ENCODE results near the gene HECW1.
"Not testable (repeated sequence)": the region's sequence is repeated elsewhere in the genome, so short reads cannot be mapped to it uniquely, and the experiment has no call there.

HECW1 gene

DNA sequence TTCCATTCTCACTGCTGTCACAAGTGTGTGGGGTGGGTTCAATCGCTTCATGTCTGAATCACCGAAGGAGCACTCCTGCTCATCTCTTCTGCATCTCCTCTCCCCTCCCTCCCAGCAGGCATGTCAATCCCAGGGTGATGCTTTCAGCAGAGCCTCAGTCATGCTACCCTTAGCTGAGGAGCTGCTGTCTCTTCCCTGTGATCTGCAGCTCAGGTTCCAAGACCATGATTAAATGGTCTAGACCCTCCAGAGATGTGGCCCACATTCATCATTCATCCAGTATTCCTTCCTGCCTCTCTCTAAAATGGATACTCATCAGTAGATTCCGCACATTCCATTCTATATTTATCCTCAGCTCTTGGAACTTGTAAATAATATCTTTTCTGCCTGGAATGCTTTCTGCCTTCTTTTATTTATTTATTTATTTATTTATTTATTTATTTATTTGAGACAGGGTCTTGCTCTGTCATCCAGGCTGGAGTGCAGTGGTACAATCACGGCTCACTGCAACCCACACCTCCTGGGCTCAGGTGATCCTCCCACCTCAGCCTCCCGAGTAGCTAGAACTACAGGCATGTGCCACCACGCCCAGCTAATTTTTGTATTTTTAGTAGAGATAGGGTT lies 24.8 kb downstream of the HECW1 start:
- H3K27ac ChIP-seq (ENCODE audit: extremely low read depth, low read depth, low read length); POLR2A ChIA-PET; H3K4me1 ChIP-seq (ENCODE audit: control insufficient read depth, insufficient read depth, low read length); H3K36me3 ChIP-seq (ENCODE audit: control insufficient read depth in 2 of 2, insufficient read depth in 1 of 2, low read length in 2 of 2); H3K9me3 ChIP-seq (ENCODE audit: control insufficient read depth, insufficient read depth, low read depth, low read length); H3K4me3 ChIP-seq (ENCODE audit: low read depth, low read length): not testable (repeated sequence)
- CTCF ChIA-PET: interaction anchor here (0.6 to 0.8 kb wide), 2 partner anchors 32 to 196 kb away, joined by 3 to 4 read pairs; no protein-coding TSS in a partner anchor
- TF ChIP-seq ZFP3 (tag by site-specific recombination; IDR thresholded peaks at IDR 0.05; ENCODE audit: low read depth) (0 out of 2 replicates have a peak, but pooled peaks have one; percentile 24), ZNF433 (tag by site-specific recombination; IDR thresholded peaks at IDR 0.05; ENCODE audit: low read depth) (peak; percentile 56; the same call in 1 of the 2 replicates), ZNF426 (tag by site-specific recombination; IDR thresholded peaks at IDR 0.05) (peak; percentile 82), ZBTB8A (tag by site-specific recombination; IDR thresholded peaks at IDR 0.05) (peak; percentile 67), ZNF518A (tag by site-specific recombination; conservative IDR thresholded peaks at IDR 0.05; ENCODE audit: low read depth) (peak; percentile 88), ZNF555 (tag by site-specific recombination; conservative IDR thresholded peaks at IDR 0.05) (peak; percentile 73), ZNF623 (tag by site-specific recombination; IDR thresholded peaks at IDR 0.05) (peak; percentile 70), ZNF140 (tag by site-specific recombination; IDR thresholded peaks at IDR 0.05) (peak; percentile 71), ZBTB21 (tag by site-specific recombination; IDR thresholded peaks at IDR 0.05) (0 out of 2 replicates have a peak, but pooled peaks have one; percentile 40), ZNF558 (tag by site-specific recombination; IDR thresholded peaks at IDR 0.05) (peak; percentile 65), ZNF266 (tag by site-specific recombination; IDR thresholded peaks at IDR 0.05; ENCODE audit: low read depth) (peak; percentile 46; the same call in 1 of the 2 replicates), ZBTB11 (tag by site-specific recombination; conservative IDR thresholded peaks at IDR 0.05; ENCODE audit: low read depth) (peak; percentile 64), ZNF19 (tag by site-specific recombination; IDR thresholded peaks at IDR 0.05; ENCODE audit: low read depth) (0 out of 2 replicates have a peak, but pooled peaks have one; percentile 35), ZXDB (tag by site-specific recombination; IDR thresholded peaks at IDR 0.05) (0 out of 2 replicates have a peak, but pooled peaks have one; percentile 37), ZNF394 (tag by site-specific recombination; IDR thresholded peaks at IDR 0.05; ENCODE audit: borderline replicate concordance) (peak; percentile 93), ZNF530 (tag by site-specific recombination; IDR thresholded peaks at IDR 0.05; ENCODE audit: low read depth) (peak; percentile 42; the same call in 1 of the 2 replicates), ZNF202 (tag by site-specific recombination; IDR thresholded peaks at IDR 0.05; ENCODE audit: borderline replicate concordance) (peak; percentile 68; the same call in 1 of the 2 replicates), ZNF404 (tag by site-specific recombination; IDR thresholded peaks at IDR 0.05) (0 out of 2 replicates have a peak, but pooled peaks have one; percentile 25)
- TF ChIP-seq, protein P1, sequence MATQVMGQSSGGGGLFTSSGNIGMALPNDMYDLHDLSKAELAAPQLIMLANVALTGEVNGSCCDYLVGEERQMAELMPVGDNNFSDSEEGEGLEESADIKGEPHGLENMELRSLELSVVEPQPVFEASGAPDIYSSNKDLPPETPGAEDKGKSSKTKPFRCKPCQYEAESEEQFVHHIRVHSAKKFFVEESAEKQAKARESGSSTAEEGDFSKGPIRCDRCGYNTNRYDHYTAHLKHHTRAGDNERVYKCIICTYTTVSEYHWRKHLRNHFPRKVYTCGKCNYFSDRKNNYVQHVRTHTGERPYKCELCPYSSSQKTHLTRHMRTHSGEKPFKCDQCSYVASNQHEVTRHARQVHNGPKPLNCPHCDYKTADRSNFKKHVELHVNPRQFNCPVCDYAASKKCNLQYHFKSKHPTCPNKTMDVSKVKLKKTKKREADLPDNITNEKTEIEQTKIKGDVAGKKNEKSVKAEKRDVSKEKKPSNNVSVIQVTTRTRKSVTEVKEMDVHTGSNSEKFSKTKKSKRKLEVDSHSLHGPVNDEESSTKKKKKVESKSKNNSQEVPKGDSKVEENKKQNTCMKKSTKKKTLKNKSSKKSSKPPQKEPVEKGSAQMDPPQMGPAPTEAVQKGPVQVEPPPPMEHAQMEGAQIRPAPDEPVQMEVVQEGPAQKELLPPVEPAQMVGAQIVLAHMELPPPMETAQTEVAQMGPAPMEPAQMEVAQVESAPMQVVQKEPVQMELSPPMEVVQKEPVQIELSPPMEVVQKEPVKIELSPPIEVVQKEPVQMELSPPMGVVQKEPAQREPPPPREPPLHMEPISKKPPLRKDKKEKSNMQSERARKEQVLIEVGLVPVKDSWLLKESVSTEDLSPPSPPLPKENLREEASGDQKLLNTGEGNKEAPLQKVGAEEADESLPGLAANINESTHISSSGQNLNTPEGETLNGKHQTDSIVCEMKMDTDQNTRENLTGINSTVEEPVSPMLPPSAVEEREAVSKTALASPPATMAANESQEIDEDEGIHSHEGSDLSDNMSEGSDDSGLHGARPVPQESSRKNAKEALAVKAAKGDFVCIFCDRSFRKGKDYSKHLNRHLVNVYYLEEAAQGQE (tag by site-specific recombination; IDR thresholded peaks at IDR 0.05): peak; percentile 44; the same call in 1 of the 2 replicates
